ENCODE results near the gene WASF2. TPM values are rescaled to one million over a fixed set of nuclear protein-coding genes. Genes with fewer than 3 reads are reported as not detected.
"Not testable (repeated sequence)": the region's sequence is repeated elsewhere in the genome, so short reads cannot be mapped to it uniquely, and the experiment has no call there.

Gene WASF2
- total and polyA plus RNA-seq, 2 of the 4 experiments (the other 2 are of a cell fraction): 7.9 to 45.4 TPM

GRCh38 chr1:27405598-27406361 is 84.2 kb downstream of the WASF2 start:
- H2BK20ac ChIP-seq (ENCODE audit: low read depth, low read length); DNase-seq; H2AK5ac ChIP-seq (ENCODE audit: low read depth, low read length); H3K27ac ChIP-seq (ENCODE audit: insufficient read depth, low read length); ATAC-seq (ENCODE audit: low read depth); H3K18ac ChIP-seq (ENCODE audit: low read depth, low read length); H3K9ac ChIP-seq (ENCODE audit: low read depth, low read length); H4K8ac ChIP-seq (ENCODE audit: low read depth in 2 of 2, low read length in 2 of 2); H3K23ac ChIP-seq (ENCODE audit: low read depth, low read length); H3K56ac ChIP-seq (ENCODE audit: extremely low read depth, insufficient read depth, low read length); H2BK15ac ChIP-seq (ENCODE audit: low read depth, low read length); H3K14ac ChIP-seq (replicated peaks; ENCODE audit: low read depth, low read length); H3K4me2 ChIP-seq (ENCODE audit: low read depth, low read length); H3K9me3 ChIP-seq (ENCODE audit: control insufficient read depth, insufficient read depth, low read length); BruUV-seq (replicated peaks); H3K4me3 ChIP-seq (ENCODE audit: insufficient read depth, low read depth, low read length); H4K91ac ChIP-seq (ENCODE audit: insufficient read depth, low read depth, low read length); H3K27me3 ChIP-seq (ENCODE audit: control insufficient read depth, insufficient read depth, low read length); H3K4ac ChIP-seq (ENCODE audit: low read depth, low read length); H3K9me1 ChIP-seq (ENCODE audit: insufficient read depth, low read length); H2BK5ac ChIP-seq (ENCODE audit: low read depth, low read length, poor library complexity, severe bottlenecking); H2AK9ac ChIP-seq (replicated peaks; ENCODE audit: low read depth, low read length, poor library complexity); H2AFZ ChIP-seq (replicated peaks; ENCODE audit: low read length, poor library complexity); dilution Hi-C loops (cut with HindIII; ENCODE audit: low sequenced_read_pairs, unreplicated experiment); intact Hi-C loops (cut with micrococcal nuclease); H4K5ac ChIP-seq (ENCODE audit: low read depth, low read length); in situ Hi-C loops (cut with MboI; ENCODE audit: low sequenced_read_pairs); H2BK120ac ChIP-seq (ENCODE audit: low read depth, low read length): not testable (repeated sequence)
- Histone ChIP-seq H3K4me1 (ENCODE audit: control insufficient read depth, insufficient read depth, low read length) (peaks cover 17% of the 10 kb centered on the region), H3K79me1 (ENCODE audit: low read depth in 1 of 2, low read length in 2 of 2) (peaks cover 9 to 15% of the 10 kb centered on the region in 2 experiments; a peak in 1 of 4 replicates), H4K20me1 (ENCODE audit: insufficient read depth, low read length) (peaks cover 11% of the 10 kb centered on the region; the same call in 1 of the 2 replicates), H3K36me3 (ENCODE audit: control insufficient read depth, insufficient read depth, low read length) (peaks cover 31% of the 10 kb centered on the region)
- POLR2A ChIA-PET (ENCODE audit: unreplicated experiment): interaction anchor here (0.6 kb wide), 1 partner anchor 97 kb away, joined by 3 read pairs; no protein-coding TSS in a partner anchor
- CTCF ChIA-PET: interaction anchor here (0.6 to 1.3 kb wide), 3 partner anchors 12 to 105 kb away, joined by 3 to 4 read pairs (median 3); no protein-coding TSS in a partner anchor
- 100% methylated on average over 1 of the region's 18 CpGs; no CpG with 5 or more reads in 1 of the 2 experiments for WGBS, 2 experiments (ENCODE audit: extremely low coverage in 2 of 2, insufficient read length in 1 of 2)
